Cardiac muscle cell (in vitro differentiated cells and primary cell): ENCODE results near the gene PARVB. TPM values are rescaled to one million over a fixed set of nuclear protein-coding genes. Genes with fewer than 3 reads are reported as not detected.

Experiments
- DNase-seq, 2 donors: peaks; one replicate each; pipeline versions ENCODE4 v3.0.0 to v3.0.0-alpha.2; 2010 to 2017; ENCODE audit warnings: low read depth in 1 of 2, low spot score in 1 of 2
- H3K27ac ChIP-seq: fragments of 200-600 bp; sonication (generic); 2 replicates; pipeline ENCODE4 v1.5.1; 2016
- H3K27me3 ChIP-seq: fragments of 200-600 bp; sonication (generic); 2 replicates; pipeline ENCODE4 v1.6.0; 2016; ENCODE audit warnings: control low read depth
- H3K36me3 ChIP-seq: fragments of 200-600 bp; sonication (generic); 2 replicates; pipeline ENCODE4 v1.5.1; 2016; ENCODE audit warnings: control low read depth
- H3K4me1 ChIP-seq: fragments of 200-600 bp; sonication (generic); 2 replicates; pipeline ENCODE4 v1.8.1; 2017; ENCODE audit warnings: low read depth, mild to moderate bottlenecking, mixed run types
- H3K4me3 ChIP-seq: fragments of 200-600 bp; sonication (generic); 2 replicates; pipeline ENCODE4 v1.5.1; 2016; ENCODE audit warnings: mild to moderate bottlenecking
- H3K9me3 ChIP-seq: fragments of 200-600 bp; sonication (generic); 2 replicates; pipeline ENCODE4 v1.5.1; 2017; ENCODE audit warnings: low read depth, mild to moderate bottlenecking, control low read depth
- CTCF ChIP-seq: IDR thresholded peaks from 2 replicates; pipeline ENCODE4 v1.5.1; 2012; ENCODE audit warnings: low read depth, mild to moderate bottlenecking, low read length
- polyA plus RNA-seq: library from polyadenylated mRNA; unstranded; fragments of >200 nt; fragmentation: Nextera tagmentation; extraction: Ambion mirVana; gene quantifications from 2 replicates; pipeline ENCODE4 v1.2.1, GENCODE V29; 2016
- total RNA-seq: library from RNA; depleted of rRNA; stranded (reverse); fragments of >200 nt; gene quantifications from 2 replicates; pipeline ENCODE4 v1.2.3, GENCODE V29; 2016

The PARVB gene
- total and polyA plus RNA-seq, 2 experiments from 2014 or later = 30.6 to 46.0 TPM

- Histone ChIP-seq H3K36me3 (no peaks in the 10 kb centered on the region), H3K27me3 (no peaks in the 10 kb centered on the region), H3K4me1 (peaks cover 17% of the 10 kb centered on the region), H3K9me3 (no peaks in the 10 kb centered on the region), H3K4me3 (no peak overlapping the region), H3K27ac (peak overlapping the region; percentile 78)
- DNase-seq = peak; percentile 49 to 51
- TF ChIP-seq CTCF = no peak
Measured at GRCh38 chr22:44211946-44212930, 188.1 kb downstream of the PARVB start.

GRCh38 chr22:44212936-44213335 is 188.8 kb downstream of the PARVB start:
- Histone ChIP-seq H3K4me3 (no peak overlapping the region), H3K4me1 (peaks cover 17% of the 10 kb centered on the region), H3K9me3 (no peaks in the 10 kb centered on the region), H3K36me3 (no peaks in the 10 kb centered on the region), H3K27ac (peak overlapping the region; percentile 78), H3K27me3 (no peaks in the 10 kb centered on the region)
- no peak for TF ChIP-seq CTCF
- DNase-seq = no peak

GRCh38 chr22:44213489-44214043 is 189.5 kb downstream of the PARVB start:
- no peak overlapping the region for H3K4me3 ChIP-seq
- no peak for DNase-seq
- H3K27ac ChIP-seq = no peak overlapping the region
- no peaks in the 10 kb centered on the region for H3K27me3 ChIP-seq
- no peak for TF ChIP-seq CTCF
- H3K9me3 ChIP-seq = no peaks in the 10 kb centered on the region
- no peaks in the 10 kb centered on the region for H3K36me3 ChIP-seq
- peaks cover 17% of the 10 kb centered on the region for H3K4me1 ChIP-seq

GRCh38 chr22:44214187-44214586 is 190.1 kb downstream of the PARVB start:
- Histone ChIP-seq H3K36me3 (no peaks in the 10 kb centered on the region), H3K9me3 (no peaks in the 10 kb centered on the region), H3K4me3 (no peak overlapping the region), H3K27ac (no peak overlapping the region), H3K27me3 (no peaks in the 10 kb centered on the region), H3K4me1 (peaks cover 17% of the 10 kb centered on the region)
- no peak for TF ChIP-seq CTCF
- no peak for DNase-seq

GRCh38 chr22:44214764-44215163 is 190.7 kb downstream of the PARVB start:
- no peak for DNase-seq
- no peak overlapping the region for H3K27ac ChIP-seq
- TF ChIP-seq CTCF = no peak
- no peaks in the 10 kb centered on the region for H3K36me3 ChIP-seq
- H3K9me3 ChIP-seq = no peaks in the 10 kb centered on the region
- peaks cover 17% of the 10 kb centered on the region for H3K4me1 ChIP-seq
- H3K27me3 ChIP-seq = no peaks in the 10 kb centered on the region
- no peak overlapping the region for H3K4me3 ChIP-seq
